ENCODE data around the gene CCDC81. TPM values are rescaled to one million over a fixed set of nuclear protein-coding genes. Genes with fewer than 3 reads are reported as not detected.
A peak's percentile ranks its signal among the peaks of the same experiment; 100 is the strongest.

Gene CCDC81
- total and polyA plus RNA-seq, 9 of the 15 experiments (the other 6 are each of a cell fraction or from before 2014, with no cell fraction given): 0.16 to 1.0 (median 0.41) TPM

- TF ChIP-seq NR2C1 (IDR thresholded peaks at IDR 0.05) (peak; percentile 94), NR2C1 (tag; IDR thresholded peaks at IDR 0.05) (peak; percentile 97), GABPB1 (CRISPR knock-in tag; IDR thresholded peaks at IDR 0.05) (peak; percentile 78; the same call in 1 of the 2 replicates)
These were observed 72.2 kb downstream of the CCDC81 start (continued) for GRCh38 chr11:86446924-86447285.

- H3K4me2 ChIP-seq (ENCODE audit: insufficient read depth, low read length): no peak overlapping the region
- H4K20me1 ChIP-seq (replicated peaks; ENCODE audit: control insufficient read depth, insufficient read depth, low read length): no peaks in the 10 kb centered on the region
- no peak for ATAC-seq
- WGBS (ENCODE audit: insufficient coverage, low coverage, missing lambda C conversion rate): 6% methylated on average over 3 of the region's 3 CpGs
- H2AFZ ChIP-seq (ENCODE audit: low read depth, low read length): no peak overlapping the region
- no peaks in the 10 kb centered on the region for H3K4me1 ChIP-seq (replicated peaks in 1 of 2; ENCODE audit: control insufficient read depth in 2 of 2, insufficient read depth in 2 of 2, low read length in 2 of 2)
- DNase-seq (ENCODE audit: extremely low read depth in 1 of 4, low spot score in 3 of 4): no peak
- intact Hi-C loops (cut with micrococcal nuclease): no loop called here
- no peaks in the 10 kb centered on the region for H3K79me2 ChIP-seq (ENCODE audit: control insufficient read depth, insufficient read depth, low read length)
- H3K27ac ChIP-seq (ENCODE audit: extremely low read depth, low read depth, low read length): no peak overlapping the region
- no peaks in the 10 kb centered on the region for H3K36me3 ChIP-seq (ENCODE audit: control insufficient read depth, insufficient read depth, low read length)
- ChIA-PET POLR2A (interaction anchor here (0.5 kb wide), 1 partner anchor 16 kb away, joined by 4 read pairs; no protein-coding TSS in a partner anchor), CTCF (ENCODE audit: low intra/inter-chr PET ratio) (no interaction called here)
- no peaks in the 10 kb centered on the region for H3K27me3 ChIP-seq (ENCODE audit: control insufficient read depth in 2 of 2, insufficient read depth in 2 of 2, low read length in 2 of 2)
- H3K4me3 ChIP-seq: no peak overlapping the region
- no peak for FAIRE-seq
- H3K9me3 ChIP-seq (replicated peaks; ENCODE audit: control insufficient read depth, insufficient read depth, low read depth, low read length): no peaks in the 10 kb centered on the region
- in situ Hi-C loops (cut with MboI): no loop called here
- H3K9ac ChIP-seq (ENCODE audit: insufficient read depth in 1 of 2, low read depth in 2 of 2, low read length in 2 of 2): no peak overlapping the region
- H3K9me1 ChIP-seq (ENCODE audit: control insufficient read depth, insufficient read depth, low read length): no peaks in the 10 kb centered on the region
- no TSS peak for BruUV-seq (replicated peaks)
- TF ChIP-seq ELK1 (CRISPR knock-in tag; IDR thresholded peaks at IDR 0.05) (no peak), SETDB1 (IDR thresholded peaks at IDR 0.05; ENCODE audit: low read length) (no peak), ARID2 (IDR thresholded peaks at IDR 0.05) (no peak), NBN (IDR thresholded peaks at IDR 0.05; ENCODE audit: low read depth) (no peak), SRSF1 (IDR thresholded peaks at IDR 0.05; ENCODE audit: low read depth, low read length) (no peak), PBX2 (CRISPR knock-in tag; IDR thresholded peaks at IDR 0.05; ENCODE audit: low read depth) (no peak), PBX2 (tag; conservative IDR thresholded peaks at IDR 0.05; ENCODE audit: low read depth) (no peak), SREBF2 (CRISPR knock-in tag; IDR thresholded peaks at IDR 0.05) (no peak), USF1 (CRISPR knock-in tag; IDR thresholded peaks at IDR 0.05) (no peak), TAF9B (IDR thresholded peaks at IDR 0.05; ENCODE audit: partially characterized antibody) (no peak), ZNF444 (CRISPR knock-in tag; IDR thresholded peaks at IDR 0.05) (no peak), MAFG (tag; conservative IDR thresholded peaks at IDR 0.05) (no peak), ZNF12 (CRISPR knock-in tag; IDR thresholded peaks at IDR 0.05) (no peak), ZC3H11A (IDR thresholded peaks at IDR 0.05; ENCODE audit: low read depth, low read length) (no peak)
These were observed 73.2 kb downstream of the CCDC81 start for GRCh38 chr11:86447763-86448480.
